HepG2 (cell line): ENCODE data around the gene RAB36. TPM values are rescaled to one million over a fixed set of nuclear protein-coding genes. Genes with fewer than 3 reads are reported as not detected.

Source experiments
- ATAC-seq: fragments of 200-7000 bp; cut with Tn5 transposase; 3 replicates; pipeline ENCODE4 v1.9.1; 2020; ENCODE audit warnings: mild to moderate bottlenecking, moderate library complexity
- Bru-seq: library from RNA; stranded (reverse); fragments of 400-500 nt; gene quantifications from one replicate; lab custom pipeline; 2021; lab: Mats Ljungman, UMichigan
- BruChase-seq, 2 experiments: library from RNA; stranded (reverse); fragments of 400-500 nt; gene quantifications; one replicate each; lab custom pipeline; 2021; lab: Mats Ljungman, UMichigan
- BruUV-seq: library from RNA; stranded (reverse); fragments of 400-500 nt; replicated peaks from 2 replicates; lab custom pipeline; 2021; lab: Mats Ljungman, UMichigan
- CTCF ChIA-PET: fragments of 300-600 bp; formaldehyde crosslinking; extraction: SDS; loops from one replicate; lab custom pipeline; 2021; ENCODE audit warnings: low total read pairs, inconsistent platforms, low intra/inter-chr PET ratio; lab: Yijun Ruan, JAX
- POLR2A ChIA-PET: fragments of 350-600 bp; sonication (Branson Sonifier 250); formaldehyde crosslinking; loops from one replicate; lab custom pipeline; 2020; ENCODE audit warnings: antibody characterized with exemption, inconsistent platforms; lab: Yijun Ruan, JAX
- DNase-seq: peaks from one replicate; pipeline ENCODE4 v3.0.0-alpha.2; 2015; ENCODE audit warnings: low spot score
- FAIRE-seq: peaks from 3 replicates; lab custom pipeline; 2011; peaks lifted over from hg19 to GRCh38; lab: Jason Lieb, UNC
- H2AFZ ChIP-seq: one replicate; pipeline ENCODE4 v1.6.1; 2011; ENCODE audit warnings: low read length, inconsistent platforms
- H3K27ac ChIP-seq: fragments of 300-600 bp; 3 replicates; pipeline ENCODE4 v1.8.0; 2011; ENCODE audit warnings: mixed run types, mild to moderate bottlenecking, mixed read lengths, low read length, inconsistent platforms; ENCODE audit not compliant: insufficient read depth; ENCODE audit errors: extremely low read length
- H3K27me3 ChIP-seq, 2 experiments: fragments of 200-600 bp in 1 of 2; 2 replicates in 1 of 2; 3 replicates in 1 of 2; pipeline versions ENCODE4 v1.6.0 to v1.8.0; 2011; ENCODE audit warnings: low read length in 2 of 2, mild to moderate bottlenecking in 2 of 2, moderate library complexity in 2 of 2, inconsistent platforms in 1 of 2; ENCODE audit not compliant: insufficient read depth in 2 of 2, control insufficient read depth in 1 of 2
- H3K36me3 ChIP-seq, 2 experiments: fragments of 200-600 bp in 1 of 2; replicated peaks in 1 of 2; 2 replicates in 1 of 2; 3 replicates in 1 of 2; pipeline versions ENCODE4 v1.5.1 to v1.8.0; 2011; ENCODE audit warnings: low read length in 2 of 2, inconsistent platforms in 1 of 2; ENCODE audit not compliant: insufficient read depth in 2 of 2, control insufficient read depth in 1 of 2
- H3K4me1 ChIP-seq: 2 replicates; pipeline ENCODE4 v1.5.1; 2012; ENCODE audit warnings: low read length, inconsistent platforms; ENCODE audit not compliant: insufficient read depth
- H3K4me2 ChIP-seq: 2 replicates; pipeline ENCODE4 v1.6.0; 2011; ENCODE audit warnings: low read depth, low read length, inconsistent platforms
- H3K4me3 ChIP-seq, 3 experiments: fragments of 200-600 bp in 1 of 3; sonication (generic), shearing (Covaris generic) in 1 of 3; replicated peaks in 1 of 3; 2 replicates each; pipeline ENCODE4 v1.5.1; 2011 to 2016; ENCODE audit warnings: low read length in 3 of 3, inconsistent platforms in 2 of 3, low read depth in 2 of 3, mild to moderate bottlenecking in 2 of 3, control low read depth in 1 of 3, mixed read lengths in 1 of 3; ENCODE audit not compliant: insufficient read depth in 1 of 3
- H3K79me2 ChIP-seq: one replicate; pipeline ENCODE4 v1.6.1; 2011; ENCODE audit warnings: low read length, inconsistent platforms; ENCODE audit not compliant: insufficient read depth
- H3K9ac ChIP-seq: 2 replicates; pipeline ENCODE4 v1.6.0; 2011; ENCODE audit warnings: mild to moderate bottlenecking, low read depth, low read length, inconsistent platforms; ENCODE audit not compliant: insufficient read depth
- H3K9me3 ChIP-seq: 2 replicates; pipeline ENCODE4 v1.5.1; 2012; ENCODE audit warnings: mild to moderate bottlenecking, low read length
- H4K20me1 ChIP-seq: 2 replicates; pipeline ENCODE4 v1.6.0; 2011; ENCODE audit warnings: inconsistent platforms, mild to moderate bottlenecking, low read length, moderate library complexity; ENCODE audit not compliant: insufficient read depth
- FOXA3 ChIP-seq: IDR thresholded peaks from 2 replicates; pipeline ENCODE4 v1.6.1; 2016; ENCODE audit warnings: missing genetic modification reagents, missing compliant biosample characterization
- GABPB1 ChIP-seq: IDR thresholded peaks from 2 replicates; pipeline ENCODE4 v1.6.1; 2016; ENCODE audit warnings: mild to moderate bottlenecking, missing genetic modification reagents, moderate library complexity, missing compliant biosample characterization
- GPN1 ChIP-seq: sonication (generic); formaldehyde crosslinking; IDR thresholded peaks from 2 replicates; pipeline ENCODE4 v1.5.1; 2020; ENCODE audit warnings: missing genetic modification reagents, borderline replicate concordance
- HOXA9 ChIP-seq: sonication (generic); formaldehyde crosslinking; IDR thresholded peaks from 2 replicates; pipeline ENCODE4 v1.8.1; 2022; ENCODE audit warnings: missing genetic modification reagents, mild to moderate bottlenecking, moderate library complexity, borderline replicate concordance
- MIER3 ChIP-seq: IDR thresholded peaks from 2 replicates; pipeline ENCODE4 v1.6.1; 2016; ENCODE audit warnings: missing compliant biosample characterization, borderline replicate concordance
- NFE2L1 ChIP-seq: sonication (generic); formaldehyde crosslinking; IDR thresholded peaks from 2 replicates; pipeline ENCODE4 v1.4.0; 2020; ENCODE audit warnings: missing genetic modification reagents, mild to moderate bottlenecking, borderline replicate concordance
- NFYC ChIP-seq: IDR thresholded peaks from 2 replicates; pipeline ENCODE4 v1.6.1; 2016; ENCODE audit warnings: missing genetic modification reagents, missing compliant biosample characterization
- ZNF335 ChIP-seq: sonication (generic); formaldehyde crosslinking; IDR thresholded peaks from 2 replicates; pipeline ENCODE4 v1.4.0; 2020; ENCODE audit warnings: missing genetic modification reagents
- ZNF761 ChIP-seq: sonication (generic); formaldehyde crosslinking; conservative IDR thresholded peaks from 2 replicates; pipeline ENCODE4 v1.4.0; 2020; ENCODE audit warnings: mild to moderate bottlenecking, missing genetic modification reagents
- ZNF766 ChIP-seq: sonication (generic); formaldehyde crosslinking; IDR thresholded peaks from 2 replicates; pipeline ENCODE4 v1.5.0; 2020; ENCODE audit warnings: missing genetic modification reagents, borderline replicate concordance
- WGBS: methylation state at CpG from one replicate; pipeline ENCODE4 v1.1.6; 2017; ENCODE audit warnings: low lambda C conversion rate; 5-methylcytosine and 5-hydroxymethylcytosine counted together
- in situ Hi-C: cut with HindIII; loops from 2 replicates; pipeline ENCODE4 v1.10.0; 2017; ENCODE audit warnings: low pct_unique_long_range_greater_than_20kb; ENCODE audit not compliant: extremely low pct_ligation_motif_present
- intact Hi-C: fragments of 100-400 bp; cut with micrococcal nuclease; formaldehyde crosslinking; loops from one replicate; pipeline ENCODE4 v1.10.0; 2022; ENCODE audit not compliant: unreplicated experiment
- long read RNA-seq, 2 experiments: library from RNA in 1 of 2; library from polyadenylated mRNA in 1 of 2; stranded (forward) in 1 of 2; unstranded in 1 of 2; transcript quantifications; one replicate each; pipeline ENCODE4 v2.0.0, GENCODE V29; 2019 to 2022
- polyA minus RNA-seq, 3 experiments: library from RNA; depleted of rRNA, polyadenylated mRNA; stranded (reverse); fragments of >200 nt; gene quantifications; 2 replicates each; pipeline ENCODE4 v1.2.3, GENCODE V29; 2011; ENCODE audit warnings: low replicate concordance in 1 of 3
- polyA plus RNA-seq, 8 experiments: library from polyadenylated mRNA; depleted of rRNA in 3 of 8; stranded (reverse) in 7 of 8; unstranded in 1 of 8; fragments of >200 nt; fragmentation: Illumina TruSeq in 4 of 8; extraction: Trizol in 4 of 8; gene quantifications; 2 replicates each; pipeline versions ENCODE4 v1.2.1 to v1.2.3, GENCODE V29; 2011 to 2016; ENCODE audit warnings: low read depth in 4 of 8, missing spikeins in 1 of 8, mixed read lengths in 1 of 8; ENCODE audit not compliant: insufficient read depth in 1 of 8
- total RNA-seq, 5 experiments: library from RNA; depleted of rRNA; stranded (reverse); fragments of >200 nt; fragmentation: Illumina TruSeq; extraction: Trizol; gene quantifications; 2 replicates each; pipeline ENCODE4 v1.2.3, GENCODE V29; 2016; ENCODE audit warnings: low read depth in 1 of 5
- TF ChIP-seq, protein P1 (sequence below): IDR thresholded peaks from 2 replicates; pipeline ENCODE4 v1.6.1; 2016
- TF ChIP-seq, protein P2 (sequence below): sonication (generic); formaldehyde crosslinking; IDR thresholded peaks from 2 replicates; pipeline ENCODE4 v1.5.0; 2020; ENCODE audit warnings: missing genetic modification reagents, mild to moderate bottlenecking, borderline replicate concordance
- TF ChIP-seq, protein P3 (sequence below): IDR thresholded peaks from 2 replicates; pipeline ENCODE4 v1.6.1; 2016; ENCODE audit warnings: missing compliant biosample characterization, missing genetic modification reagents, borderline replicate concordance

The RAB36 gene, protein sequence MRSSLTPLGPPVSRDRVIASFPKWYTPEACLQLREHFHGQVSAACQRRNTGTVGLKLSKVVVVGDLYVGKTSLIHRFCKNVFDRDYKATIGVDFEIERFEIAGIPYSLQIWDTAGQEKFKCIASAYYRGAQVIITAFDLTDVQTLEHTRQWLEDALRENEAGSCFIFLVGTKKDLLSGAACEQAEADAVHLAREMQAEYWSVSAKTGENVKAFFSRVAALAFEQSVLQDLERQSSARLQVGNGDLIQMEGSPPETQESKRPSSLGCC
- 0.20 and 0.24 TPM in 2 replicates for total RNA-seq (2016; rRNA removed; fragmentation: Illumina TruSeq; extraction: Trizol)
- total RNA-seq (2016; cell fraction: cytosol; rRNA removed; fragmentation: Illumina TruSeq; extraction: Trizol; ENCODE audit: low read depth) = 0.10 TPM in 1 of 2 replicates, not detected in the other
- 0.24 and 0.37 TPM in 2 replicates for total RNA-seq (2016; cell fraction: insoluble cytoplasmic fraction; rRNA removed; fragmentation: Illumina TruSeq; extraction: Trizol)
- total RNA-seq (2016; cell fraction: membrane; rRNA removed; fragmentation: Illumina TruSeq; extraction: Trizol) = 0.12 and 0.17 TPM in 2 replicates
- 0.19 TPM in 2 replicates for total RNA-seq (2016; cell fraction: nucleus; rRNA removed; fragmentation: Illumina TruSeq; extraction: Trizol)
- polyA plus RNA-seq (2011; rRNA removed) = 0.86 and 1.0 TPM in 2 replicates
- polyA plus RNA-seq (2011; cell fraction: cytosol; rRNA removed) = 0.74 and 0.89 TPM in 2 replicates
- 0.59 and 0.71 TPM in 2 replicates for polyA plus RNA-seq (2011; cell fraction: nucleus; rRNA removed)
- 0.49 and 0.95 TPM in 2 replicates for polyA plus RNA-seq (2012)
- 0.03 and 0.05 TPM in 2 replicates for polyA plus RNA-seq (2016; cell fraction: cytosol; fragmentation: Illumina TruSeq; extraction: Trizol; ENCODE audit: low read depth)
- 0.22 and 0.23 TPM in 2 replicates for polyA plus RNA-seq (2016; cell fraction: insoluble cytoplasmic fraction; fragmentation: Illumina TruSeq; extraction: Trizol; ENCODE audit: low read depth)
- polyA plus RNA-seq (2016; cell fraction: membrane; fragmentation: Illumina TruSeq; extraction: Trizol; ENCODE audit: low read depth) = 0.14 and 0.15 TPM in 2 replicates
- 0.19 and 0.33 TPM in 2 replicates for polyA plus RNA-seq (2016; cell fraction: nucleus; fragmentation: Illumina TruSeq; extraction: Trizol; ENCODE audit: insufficient read depth, low read depth)
- 0.02 and 2.6 TPM in 2 replicates for polyA minus RNA-seq (2011; rRNA and poly(A)+ RNA removed; ENCODE audit: low replicate concordance)
- polyA minus RNA-seq (2011; cell fraction: cytosol; rRNA and poly(A)+ RNA removed) = 0.44 and 0.49 TPM in 2 replicates
- 0.37 and 0.64 TPM in 2 replicates for polyA minus RNA-seq (2011; cell fraction: nucleus; rRNA and poly(A)+ RNA removed)
- percentile 24 among the genes with signal in this experiment for Bru-seq, nascent RNA
- percentile 15 among the genes with signal in this experiment for BruChase-seq, experiment 1, labeled RNA remaining after a 6-hour chase
- BruChase-seq, experiment 2, labeled RNA remaining after a 2-hour chase = percentile 16 among the genes with signal in this experiment
- long read RNA-seq, experiment 1 = 0 reads
- long read RNA-seq, experiment 2, partial matches to known transcripts = 0 of 1 reads
- long read RNA-seq, experiment 2, other reads (novel, unspliced or antisense) = 1 of 1 reads

DNA sequence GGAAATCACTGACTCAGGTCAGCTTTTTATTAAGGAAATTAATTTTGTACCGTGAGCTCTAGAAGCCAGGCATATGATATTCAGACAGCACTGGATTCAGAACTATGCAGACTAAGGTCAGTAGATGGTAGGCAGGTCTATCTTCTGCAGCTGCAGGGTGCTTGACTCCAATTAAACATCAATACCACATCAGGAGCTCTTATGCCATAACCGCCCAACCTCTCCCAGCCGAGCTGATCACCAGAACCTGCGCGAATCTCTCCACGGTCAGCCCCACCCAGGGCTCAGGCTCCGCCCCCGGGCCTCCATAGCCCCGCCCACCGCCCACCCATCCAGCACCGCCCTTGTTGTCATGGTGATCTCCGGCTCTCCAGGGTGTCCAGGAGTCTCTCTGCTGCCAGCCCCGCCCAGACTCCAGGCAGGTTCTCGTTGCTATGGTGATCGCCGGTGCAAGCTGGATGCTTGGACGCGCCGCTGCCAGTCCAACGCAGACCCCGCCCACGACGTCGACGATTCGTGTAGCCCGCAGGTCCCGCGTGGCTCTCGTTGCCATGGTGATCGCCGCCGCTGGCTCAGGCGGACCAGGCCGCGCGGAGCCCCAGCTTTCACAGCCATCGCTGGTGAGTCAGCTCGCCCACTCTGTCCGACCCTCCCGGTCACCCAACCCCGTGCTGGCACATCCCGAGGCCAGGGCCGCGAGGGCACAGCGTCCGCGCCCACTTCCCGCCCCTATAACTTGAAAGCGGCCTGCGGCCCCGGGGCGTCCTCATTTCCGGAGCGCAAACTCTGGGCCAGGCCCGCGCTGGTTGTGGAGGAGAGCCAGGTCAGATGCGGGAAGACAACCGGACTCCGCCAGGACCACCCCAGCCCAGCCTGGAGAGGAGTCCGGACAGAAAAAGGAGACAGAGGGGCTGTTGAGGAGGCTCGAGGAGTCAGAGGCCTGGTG is at the start of gene RAB36:
Gene RAB36 (plus strand): TSS at position 546 of the 946 bp plus-strand sequence. CDS start 1,140 bp downstream, outside the sequence.
- CTCF ChIA-PET = no interaction called here
- BruUV-seq = no TSS peak
- Histone ChIP-seq H3K79me2 (no peaks in the 10 kb centered on the region), H3K4me1 (peaks cover 91% of the 10 kb centered on the region), H3K36me3 (no peaks in the 10 kb centered on the region), H3K27me3 (no peaks in the 10 kb centered on the region), H2AFZ (peak within 1 kb of the TSS; percentile 51), H3K27ac (no peak within 1 kb of the TSS), H4K20me1 (no peaks in the 10 kb centered on the region), H3K9me3 (no peaks in the 10 kb centered on the region), H3K4me2 (peak within 1 kb of the TSS; percentile 81), H3K9ac (0 out of 2 replicates have a peak within 1 kb of the TSS, but pooled peaks have one; percentile 16), H3K4me3 (peak within 1 kb of the TSS; percentile 11 to 48 (median 23); a peak in 3 of 6 replicates)
- in situ Hi-C loops = no loop called here
- ATAC-seq (peak; percentile 73), DNase-seq (peak; percentile 98), FAIRE-seq (peak; percentile 78)
- 60% methylated on average over 16 of the region's 62 CpGs for WGBS
- intact Hi-C loops = no loop called here
- POLR2A ChIA-PET = interaction anchor here (0.9 to 1.6 kb wide), 6 partner anchors 9 to 185 kb away, joined by 3 to 12 read pairs (median 4); no protein-coding TSS in a partner anchor
- TF ChIP-seq HOXA9 (CRISPR knock-in tag) = no peak
- TF ChIP-seq, protein P1, sequence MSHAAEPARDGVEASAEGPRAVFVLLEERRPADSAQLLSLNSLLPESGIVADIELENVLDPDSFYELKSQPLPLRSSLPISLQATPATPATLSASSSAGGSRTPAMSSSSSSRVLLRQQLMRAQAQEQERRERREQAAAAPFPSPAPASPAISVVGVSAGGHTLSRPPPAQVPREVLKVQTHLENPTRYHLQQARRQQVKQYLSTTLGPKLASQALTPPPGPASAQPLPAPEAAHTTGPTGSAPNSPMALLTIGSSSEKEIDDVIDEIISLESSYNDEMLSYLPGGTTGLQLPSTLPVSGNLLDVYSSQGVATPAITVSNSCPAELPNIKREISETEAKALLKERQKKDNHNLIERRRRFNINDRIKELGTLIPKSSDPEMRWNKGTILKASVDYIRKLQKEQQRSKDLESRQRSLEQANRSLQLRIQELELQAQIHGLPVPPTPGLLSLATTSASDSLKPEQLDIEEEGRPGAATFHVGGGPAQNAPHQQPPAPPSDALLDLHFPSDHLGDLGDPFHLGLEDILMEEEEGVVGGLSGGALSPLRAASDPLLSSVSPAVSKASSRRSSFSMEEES (CRISPR knock-in tag) = no peak
- no peak for TF ChIP-seq MIER3
- peak; percentile 47; the same call in 1 of the 2 replicates for TF ChIP-seq NFYC (CRISPR knock-in tag)
- no peak for TF ChIP-seq NFE2L1 (CRISPR knock-in tag)
- TF ChIP-seq FOXA3 (CRISPR knock-in tag) = no peak
- TF ChIP-seq, protein P2, sequence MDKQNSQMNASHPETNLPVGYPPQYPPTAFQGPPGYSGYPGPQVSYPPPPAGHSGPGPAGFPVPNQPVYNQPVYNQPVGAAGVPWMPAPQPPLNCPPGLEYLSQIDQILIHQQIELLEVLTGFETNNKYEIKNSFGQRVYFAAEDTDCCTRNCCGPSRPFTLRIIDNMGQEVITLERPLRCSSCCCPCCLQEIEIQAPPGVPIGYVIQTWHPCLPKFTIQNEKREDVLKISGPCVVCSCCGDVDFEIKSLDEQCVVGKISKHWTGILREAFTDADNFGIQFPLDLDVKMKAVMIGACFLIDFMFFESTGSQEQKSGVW (CRISPR knock-in tag) = no peak
- TF ChIP-seq, protein P3, sequence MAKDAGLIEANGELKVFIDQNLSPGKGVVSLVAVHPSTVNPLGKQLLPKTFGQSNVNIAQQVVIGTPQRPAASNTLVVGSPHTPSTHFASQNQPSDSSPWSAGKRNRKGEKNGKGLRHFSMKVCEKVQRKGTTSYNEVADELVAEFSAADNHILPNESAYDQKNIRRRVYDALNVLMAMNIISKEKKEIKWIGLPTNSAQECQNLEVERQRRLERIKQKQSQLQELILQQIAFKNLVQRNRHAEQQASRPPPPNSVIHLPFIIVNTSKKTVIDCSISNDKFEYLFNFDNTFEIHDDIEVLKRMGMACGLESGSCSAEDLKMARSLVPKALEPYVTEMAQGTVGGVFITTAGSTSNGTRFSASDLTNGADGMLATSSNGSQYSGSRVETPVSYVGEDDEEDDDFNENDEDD (CRISPR knock-in tag) = no peak
- TF ChIP-seq ZNF761 (CRISPR knock-in tag) = no peak
- 0 out of 2 replicates have a peak, but pooled peaks have one; percentile 48 for TF ChIP-seq GABPB1 (CRISPR knock-in tag)
- no peak; the same call in 1 of the 2 replicates for TF ChIP-seq GPN1 (CRISPR knock-in tag)
- TF ChIP-seq ZNF766 (CRISPR knock-in tag) = no peak
- no peak for TF ChIP-seq ZNF335 (CRISPR knock-in tag)
